Nephron (organoid): ENCODE measurements around the gene ADAP1.

Experiments
- H3K27ac Mint-ChIP-seq, 3 experiments: 2 replicates each; pipeline ENCODE4 v1.8.0; 2020; ENCODE audit warnings: mixed read lengths in 3 of 3, mild to moderate bottlenecking in 2 of 3, moderate library complexity in 1 of 3
- H3K27me3 Mint-ChIP-seq: 2 replicates; pipeline ENCODE4 v1.8.0; 2021; ENCODE audit warnings: low read depth, mild to moderate bottlenecking, moderate library complexity, mixed read lengths
- H3K36me3 Mint-ChIP-seq: 2 replicates; pipeline ENCODE4 v1.8.0; 2020; ENCODE audit warnings: low read depth, mixed read lengths
- H3K4me1 Mint-ChIP-seq: 2 replicates; pipeline ENCODE4 v1.8.0; 2020; ENCODE audit warnings: mixed read lengths
- H3K4me3 Mint-ChIP-seq, 3 experiments: 2 replicates each; pipeline ENCODE4 v1.8.0; 2020; ENCODE audit warnings: mild to moderate bottlenecking in 3 of 3, mixed read lengths in 3 of 3, moderate library complexity in 2 of 3
- H3K9me3 Mint-ChIP-seq: 2 replicates; pipeline ENCODE4 v1.8.0; 2020; ENCODE audit warnings: mixed read lengths
- CTCF ChIP-seq, 3 experiments: fragments of 200-600 bp; sonication (generic); IDR thresholded peaks; one replicate each; pipeline ENCODE4 v1.5.0; 2021; ENCODE audit warnings: antibody characterized with exemption in 3 of 3; ENCODE audit not compliant: unreplicated experiment in 3 of 3

Gene ADAP1

GRCh38 chr7:877312-878232, 76.9 kb downstream of the ADAP1 start:
- peak overlapping the region; percentile 62 to 96 (median 91) for H3K27ac Mint-ChIP-seq
- peaks cover 38% of the 10 kb centered on the region for H3K4me1 Mint-ChIP-seq
- H3K9me3 Mint-ChIP-seq, result no peaks in the 10 kb centered on the region
- peaks cover 17% of the 10 kb centered on the region for H3K36me3 Mint-ChIP-seq
- H3K27me3 Mint-ChIP-seq, result no peaks in the 10 kb centered on the region
- H3K4me3 Mint-ChIP-seq, result peak overlapping the region; percentile 90 to 97 (median 96)
- no peak for TF ChIP-seq CTCF (IDR thresholded peaks at IDR 0.05; ENCODE audit: unreplicated experiment in 3 of 3)

GRCh38 chr7:876972-877311, 77.5 kb downstream of the ADAP1 start:
- H3K27me3 Mint-ChIP-seq, result no peaks in the 10 kb centered on the region
- peaks cover 23% of the 10 kb centered on the region for H3K36me3 Mint-ChIP-seq
- TF ChIP-seq CTCF (IDR thresholded peaks at IDR 0.05; ENCODE audit: unreplicated experiment in 3 of 3), result no peak
- H3K4me1 Mint-ChIP-seq, result peaks cover 41% of the 10 kb centered on the region
- peak overlapping the region; percentile 89 to 97 (median 90) for H3K4me3 Mint-ChIP-seq
- no peaks in the 10 kb centered on the region for H3K9me3 Mint-ChIP-seq
- H3K27ac Mint-ChIP-seq, result peak overlapping the region; percentile 33 to 96 (median 80)

DNA sequence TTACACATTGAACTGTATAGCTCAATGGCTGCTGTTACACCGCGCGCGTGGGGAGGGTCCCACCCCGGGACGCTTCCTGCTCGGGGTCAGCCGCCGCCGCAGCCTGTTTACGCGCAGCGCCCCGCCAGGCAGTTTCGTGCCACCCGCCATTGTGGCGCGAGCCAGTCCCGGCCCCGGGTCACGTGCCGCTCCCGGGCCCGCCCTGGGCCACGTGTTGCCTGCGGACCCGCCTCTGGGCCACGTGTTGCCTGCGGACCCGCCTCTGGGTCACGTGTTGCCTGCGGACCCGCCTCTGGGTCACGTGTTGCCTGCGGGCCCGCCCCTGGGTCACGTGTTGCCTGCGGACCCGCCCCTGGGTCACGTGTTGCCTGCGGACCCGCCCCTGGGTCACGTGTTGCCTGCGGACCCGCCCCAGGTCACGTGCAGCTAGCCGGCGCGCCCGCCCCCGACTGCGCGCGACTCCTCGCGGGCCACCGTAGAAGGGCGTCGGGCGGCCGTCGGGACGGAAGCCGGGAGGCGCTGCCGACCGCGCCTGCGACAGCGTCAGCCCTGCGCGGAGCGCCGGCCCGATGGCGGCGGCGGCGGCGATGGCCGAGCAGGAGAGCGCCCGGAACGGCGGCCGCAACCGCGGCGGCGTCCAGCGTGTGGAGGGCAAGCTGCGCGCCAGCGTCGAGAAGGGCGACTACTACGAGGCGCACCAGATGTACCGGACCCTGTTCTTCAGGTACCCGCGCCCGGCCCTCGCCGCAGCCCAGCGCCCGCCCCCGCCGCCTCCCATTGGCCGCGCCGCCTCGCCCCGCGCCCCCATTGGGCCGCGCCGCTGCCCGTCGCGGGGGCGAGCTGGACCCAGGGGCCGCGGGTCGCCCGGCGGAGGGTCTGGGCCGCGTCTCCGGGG, 78.2 kb downstream of the ADAP1 start, which contains the start of gene GET4:
Gene GET4 (plus strand): TSS at position 478 of the 895 bp plus-strand sequence. CDS start 92 bp downstream, at position 570.
- Mint-ChIP-seq H3K27me3 (no peaks in the 10 kb centered on the region), H3K4me1 (peaks cover 41% of the 10 kb centered on the region), H3K27ac (peak within 1 kb of the TSS; percentile 33 to 96 (median 80)), H3K36me3 (peaks cover 28% of the 10 kb centered on the region), H3K4me3 (peak within 1 kb of the TSS; percentile 89 to 97 (median 90)), H3K9me3 (no peaks in the 10 kb centered on the region)
- TF ChIP-seq CTCF (IDR thresholded peaks at IDR 0.05; ENCODE audit: unreplicated experiment in 3 of 3), result peak in 2 of 3 experiments; percentile 12 to 33

DNA sequence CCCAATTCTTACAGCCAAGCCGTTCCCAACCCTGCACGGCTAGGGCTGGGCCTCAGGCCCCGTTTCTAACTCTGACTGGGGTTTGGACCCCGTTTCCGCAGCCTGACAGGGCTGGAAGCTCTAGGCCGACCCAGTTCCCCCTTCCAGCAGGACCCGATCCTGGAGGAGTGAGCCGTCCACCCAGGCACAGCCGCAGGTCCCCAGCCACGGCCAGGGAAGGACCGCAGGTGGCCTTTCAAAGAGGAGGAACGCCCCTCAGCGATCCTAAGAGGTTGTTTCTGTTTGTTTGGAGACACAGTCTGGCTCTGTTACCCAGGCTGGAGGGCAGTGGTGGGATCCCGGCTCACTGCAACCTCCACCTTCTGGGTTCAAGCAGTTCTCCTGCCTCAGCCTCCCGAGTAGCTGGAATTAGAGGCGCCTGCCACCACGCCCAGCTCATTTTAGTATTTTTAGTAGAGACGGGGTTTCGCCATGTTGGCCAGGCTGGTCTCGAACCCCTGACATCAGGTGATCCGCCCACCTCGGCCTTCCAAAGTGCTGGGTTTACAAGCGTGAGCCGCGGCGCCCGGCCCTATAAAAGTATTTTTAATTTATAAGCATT, 78.9 kb downstream of the ADAP1 start:
- Mint-ChIP-seq H3K27me3 (no peaks in the 10 kb centered on the region), H3K9me3 (no peaks in the 10 kb centered on the region), H3K36me3 (peaks cover 34% of the 10 kb centered on the region), H3K4me3 (peak overlapping the region in 1 of 3 experiments; percentile 56), H3K4me1 (peaks cover 39% of the 10 kb centered on the region), H3K27ac (no peak overlapping the region)
- no peak for TF ChIP-seq CTCF (IDR thresholded peaks at IDR 0.05; ENCODE audit: unreplicated experiment in 3 of 3)

GRCh38 chr7:875051-875450, 79.4 kb downstream of the ADAP1 start:
- H3K9me3 Mint-ChIP-seq, result no peaks in the 10 kb centered on the region
- peak overlapping the region; percentile 51 to 63 (median 53) for H3K27ac Mint-ChIP-seq
- H3K36me3 Mint-ChIP-seq, result peaks cover 37% of the 10 kb centered on the region
- no peaks in the 10 kb centered on the region for H3K27me3 Mint-ChIP-seq
- no peak for TF ChIP-seq CTCF (IDR thresholded peaks at IDR 0.05; ENCODE audit: unreplicated experiment in 3 of 3)
- peak overlapping the region; percentile 13 to 60 (median 56) for H3K4me3 Mint-ChIP-seq
- H3K4me1 Mint-ChIP-seq, result peaks cover 34% of the 10 kb centered on the region
